SK-N-SH treated with all-trans-retinoic acid at 6 μM for 48 hours (cell line): ENCODE data around the gene CSTF3.
A peak's percentile ranks its signal among the peaks of the same experiment; 100 is the strongest.

Experiments
- ATAC-seq: fragments of 200-7000 bp; cut with Tn5 transposase; 3 replicates; pipeline ENCODE4 v1.9.1; 2020; ENCODE audit warnings: mild to moderate bottlenecking, moderate library complexity
- ARNTL ChIP-seq: fragments of 450-650 bp; formaldehyde crosslinking; IDR thresholded peaks from 2 replicates; pipeline ENCODE4 v1.5.0; 2020; ENCODE audit warnings: low read depth, mild to moderate bottlenecking, moderate library complexity, borderline replicate concordance
- BACH2 ChIP-seq: fragments of 250-450 bp; sonication (Bioruptor Pico); IDR thresholded peaks from 2 replicates; pipeline ENCODE4 v1.9.0; 2021; ENCODE audit warnings: mild to moderate bottlenecking, borderline replicate concordance
- CREB5 ChIP-seq: fragments of 250-450 bp; sonication (Bioruptor Pico); IDR thresholded peaks from 2 replicates; pipeline ENCODE4 v1.5.1; 2020; ENCODE audit warnings: low read depth, mild to moderate bottlenecking, moderate library complexity
- CSDC2 ChIP-seq: fragments of 250-450 bp; sonication (Bioruptor Pico); IDR thresholded peaks from 2 replicates; pipeline ENCODE4 v1.5.0; 2020; ENCODE audit warnings: mild to moderate bottlenecking, moderate library complexity
- CSRNP3 ChIP-seq: fragments of 250-450 bp; sonication (Bioruptor Pico); IDR thresholded peaks from 2 replicates; pipeline ENCODE4 v1.5.1; 2021; ENCODE audit warnings: mild to moderate bottlenecking, moderate library complexity
- ESRRG ChIP-seq: fragments of 250-450 bp; sonication (Bioruptor Pico); IDR thresholded peaks from 2 replicates; pipeline ENCODE4 v1.6.1; 2021; ENCODE audit warnings: mild to moderate bottlenecking
- GLIS3 ChIP-seq: fragments of 250-450 bp; sonication (Bioruptor Pico); IDR thresholded peaks from 2 replicates; pipeline ENCODE4 v1.5.0; 2020; ENCODE audit warnings: mild to moderate bottlenecking, moderate library complexity
- ISL1 ChIP-seq: fragments of 250-450 bp; sonication (Bioruptor Pico); IDR thresholded peaks from 2 replicates; pipeline ENCODE4 v2.1.2; 2022; ENCODE audit warnings: mild to moderate bottlenecking, moderate library complexity
- OSR1 ChIP-seq: fragments of 250-450 bp; sonication (Bioruptor Pico); IDR thresholded peaks from 2 replicates; pipeline ENCODE4 v1.8.0; 2022; ENCODE audit warnings: moderate library complexity, mild to moderate bottlenecking, inconsistent platforms
- PATZ1 ChIP-seq: fragments of 250-450 bp; sonication (Bioruptor Pico); IDR thresholded peaks from 2 replicates; pipeline ENCODE4 v1.8.0; 2020; ENCODE audit warnings: mild to moderate bottlenecking, moderate library complexity, borderline replicate concordance
- POU6F1 ChIP-seq: fragments of 250-450 bp; sonication (Bioruptor Pico); IDR thresholded peaks from 2 replicates; pipeline ENCODE4 v1.8.0; 2021; ENCODE audit warnings: low read depth, mild to moderate bottlenecking, moderate library complexity, borderline replicate concordance
- PPARA ChIP-seq: fragments of 250-450 bp; sonication (Bioruptor Pico); IDR thresholded peaks from 2 replicates; pipeline ENCODE4 v1.5.0; 2020; ENCODE audit warnings: mild to moderate bottlenecking, borderline replicate concordance
- RARB ChIP-seq: fragments of 250-450 bp; sonication (Bioruptor Pico); IDR thresholded peaks from 2 replicates; pipeline ENCODE4 v1.8.0; 2021; ENCODE audit warnings: mild to moderate bottlenecking, moderate library complexity
- SNAI2 ChIP-seq: fragments of 250-450 bp; sonication (Bioruptor Pico); IDR thresholded peaks from 2 replicates; pipeline ENCODE4 v1.5.0; 2020; ENCODE audit warnings: mild to moderate bottlenecking, moderate library complexity
- TSHZ2 ChIP-seq: fragments of 250-450 bp; sonication (Bioruptor Pico); IDR thresholded peaks from 2 replicates; pipeline ENCODE4 v1.5.0; 2020; ENCODE audit warnings: mild to moderate bottlenecking, moderate library complexity
- ZC3H10 ChIP-seq: fragments of 250-450 bp; sonication (Bioruptor Pico); IDR thresholded peaks from 2 replicates; pipeline ENCODE4 v1.5.1; 2021; ENCODE audit warnings: mild to moderate bottlenecking, moderate library complexity
- ZFP3 ChIP-seq: fragments of 250-450 bp; sonication (Bioruptor Pico); IDR thresholded peaks from 2 replicates; pipeline ENCODE4 v1.5.0; 2020; ENCODE audit warnings: mild to moderate bottlenecking, moderate library complexity
- ZFP30 ChIP-seq: fragments of 450-650 bp; formaldehyde crosslinking; IDR thresholded peaks from 2 replicates; pipeline ENCODE4 v1.5.0; 2022; ENCODE audit warnings: mild to moderate bottlenecking, moderate library complexity
- ZNF565 ChIP-seq: fragments of 450-650 bp; formaldehyde crosslinking; conservative IDR thresholded peaks from 2 replicates; pipeline ENCODE4 v1.5.0; 2020; ENCODE audit warnings: low read depth, mild to moderate bottlenecking, moderate library complexity
- ZNF70 ChIP-seq: fragments of 450-650 bp; formaldehyde crosslinking; IDR thresholded peaks from 2 replicates; pipeline ENCODE4 v1.5.0; 2020; ENCODE audit warnings: mild to moderate bottlenecking, moderate library complexity
- ZNF8 ChIP-seq: fragments of 450-650 bp; formaldehyde crosslinking; IDR thresholded peaks from 2 replicates; pipeline ENCODE4 v1.5.0; 2020; ENCODE audit warnings: mild to moderate bottlenecking, moderate library complexity

CSTF3 gene

GRCh38 chr11:33151399-33151798, 9.9 kb downstream of the CSTF3 start:
- TF ChIP-seq BACH2, result no peak
- TF ChIP-seq ZNF8 (CRISPR knock-in tag), result no peak
- TF ChIP-seq CSDC2 (CRISPR knock-in tag), result no peak
- no peak for TF ChIP-seq CREB5 (CRISPR knock-in tag)
- no peak for TF ChIP-seq ZC3H10 (CRISPR knock-in tag)
- TF ChIP-seq ISL1, result no peak
- TF ChIP-seq ARNTL (CRISPR knock-in tag), result no peak
- TF ChIP-seq OSR1 (CRISPR knock-in tag), result no peak
- no peak for TF ChIP-seq ESRRG
- ATAC-seq, result no peak

- ATAC-seq, result no peak
- TF ChIP-seq ZNF70 (no peak), ZFP30 (no peak), POU6F1 (CRISPR knock-in tag) (no peak), BACH2 (no peak), ARNTL (CRISPR knock-in tag) (no peak), GLIS3 (CRISPR knock-in tag) (no peak), TSHZ2 (no peak), OSR1 (CRISPR knock-in tag) (no peak), CSRNP3 (CRISPR knock-in tag) (no peak), CSDC2 (CRISPR knock-in tag) (no peak), ZNF8 (CRISPR knock-in tag) (no peak), ZNF565 (CRISPR knock-in tag) (no peak), PPARA (no peak), SNAI2 (no peak), CREB5 (CRISPR knock-in tag) (no peak), RARB (no peak), PATZ1 (CRISPR knock-in tag) (no peak)
These were observed 13.7 kb downstream of the CSTF3 start for GRCh38 chr11:33147559-33147958.

GRCh38 chr11:33135768-33136443, 25.4 kb downstream of the CSTF3 start:
- TF ChIP-seq ZFP3 (CRISPR knock-in tag) (peak; percentile 75), PPARA (no peak)
- no peak for ATAC-seq
